HEK293 (cell line): ENCODE measurements around the gene FOXO6.
"Not testable (repeated sequence)": the region's sequence is repeated elsewhere in the genome, so short reads cannot be mapped to it uniquely, and the experiment has no call there.

Experiments
- CTCF ChIA-PET: fragments of 350-600 bp; formaldehyde crosslinking; extraction: SDS; loops from one replicate; lab custom pipeline; 2021; ENCODE audit warnings: antibody characterized with exemption; lab: Yijun Ruan, JAX
- POLR2A ChIA-PET: fragments of 300-600 bp; formaldehyde crosslinking; extraction: SDS; loops from one replicate; lab custom pipeline; 2020; ENCODE audit warnings: antibody characterized with exemption, inconsistent platforms; lab: Yijun Ruan, JAX
- H3K27ac ChIP-seq: fragments of 200-500 bp; sonication (Bioruptor generic); 2 replicates; pipeline ENCODE4 v1.5.1; 2014; ENCODE audit warnings: low read depth, low read length, control low read depth, inconsistent platforms; ENCODE audit errors: extremely low read depth
- H3K36me3 ChIP-seq, 2 experiments: fragments of 200-500 bp in 1 of 2; sonication (Bioruptor generic) in 1 of 2; 1 replicate in 1 of 2; 2 replicates in 1 of 2; pipeline ENCODE4 v1.5.1; 2014 to 2017; ENCODE audit warnings: inconsistent platforms in 2 of 2, low read length in 2 of 2; ENCODE audit not compliant: control insufficient read depth in 2 of 2, insufficient read depth in 1 of 2
- H3K4me1 ChIP-seq: fragments of 200-500 bp; sonication (Bioruptor generic); 2 replicates; pipeline ENCODE4 v1.5.1; 2014; ENCODE audit warnings: mild to moderate bottlenecking, low read length, inconsistent platforms; ENCODE audit not compliant: control insufficient read depth, insufficient read depth
- H3K4me3 ChIP-seq: 2 replicates; pipeline ENCODE4 v1.5.1; 2011; ENCODE audit warnings: low read depth, mild to moderate bottlenecking, control low read depth, low read length, moderate library complexity
- H3K9me3 ChIP-seq: fragments of 200-500 bp; sonication (Bioruptor generic); 2 replicates; pipeline ENCODE4 v1.5.1; 2014; ENCODE audit warnings: low read depth, low read length, inconsistent platforms; ENCODE audit not compliant: control insufficient read depth, insufficient read depth
- EGR2 ChIP-seq: fragments of 450-650 bp; formaldehyde crosslinking; IDR thresholded peaks from 2 replicates; pipeline ENCODE4 v1.5.1; 2016; ENCODE audit warnings: low read depth, missing biosample characterization, missing genetic modification characterization
- MZF1 ChIP-seq: fragments of 450-650 bp; formaldehyde crosslinking; IDR thresholded peaks from 2 replicates; pipeline ENCODE4 v1.5.1; 2017; ENCODE audit warnings: missing biosample characterization, missing genetic modification characterization, borderline replicate concordance
- PATZ1 ChIP-seq: fragments of 450-650 bp; formaldehyde crosslinking; IDR thresholded peaks from 2 replicates; pipeline ENCODE4 v1.5.1; 2016; ENCODE audit warnings: missing biosample characterization, missing genetic modification characterization
- SETDB1 ChIP-seq: IDR thresholded peaks from one replicate; pipeline ENCODE4 v1.6.1; 2017; ENCODE audit warnings: mild to moderate bottlenecking, low read length, moderate library complexity, mixed read lengths; ENCODE audit not compliant: insufficient read length
- ZBTB21 ChIP-seq: fragments of 450-650 bp; formaldehyde crosslinking; IDR thresholded peaks from 2 replicates; pipeline ENCODE4 v1.5.1; 2017; ENCODE audit warnings: missing biosample characterization, missing genetic modification characterization
- ZBTB49 ChIP-seq: fragments of 450-650 bp; formaldehyde crosslinking; IDR thresholded peaks from 2 replicates; pipeline ENCODE4 v1.5.1; 2016; ENCODE audit warnings: missing biosample characterization, missing genetic modification characterization, low read depth
- ZFHX2 ChIP-seq: fragments of 450-650 bp; formaldehyde crosslinking; conservative IDR thresholded peaks from 2 replicates; pipeline ENCODE4 v1.5.1; 2016; ENCODE audit warnings: missing biosample characterization, missing genetic modification characterization
- ZFP3 ChIP-seq: fragments of 450-650 bp; formaldehyde crosslinking; IDR thresholded peaks from 2 replicates; pipeline ENCODE4 v1.5.1; 2016; ENCODE audit warnings: low read depth, missing biosample characterization, missing genetic modification characterization
- ZNF335 ChIP-seq: fragments of 450-650 bp; formaldehyde crosslinking; conservative IDR thresholded peaks from 2 replicates; pipeline ENCODE4 v1.5.1; 2016; ENCODE audit warnings: missing biosample characterization, missing genetic modification characterization
- ZNF354C ChIP-seq: fragments of 450-650 bp; formaldehyde crosslinking; IDR thresholded peaks from 2 replicates; pipeline ENCODE4 v1.5.1; 2016; ENCODE audit warnings: missing biosample characterization, missing genetic modification characterization, low read depth, borderline replicate concordance
- ZNF391 ChIP-seq: fragments of 450-650 bp; formaldehyde crosslinking; IDR thresholded peaks from 2 replicates; pipeline ENCODE4 v1.5.1; 2016; ENCODE audit warnings: low read depth, missing biosample characterization, missing genetic modification characterization, borderline replicate concordance
- ZNF398 ChIP-seq: fragments of 450-650 bp; formaldehyde crosslinking; IDR thresholded peaks from 2 replicates; pipeline ENCODE4 v1.5.1; 2017; ENCODE audit warnings: missing biosample characterization, missing genetic modification characterization
- ZNF518A ChIP-seq: fragments of 450-650 bp; formaldehyde crosslinking; conservative IDR thresholded peaks from 2 replicates; pipeline ENCODE4 v1.5.1; 2016; ENCODE audit warnings: low read depth, missing biosample characterization, missing genetic modification characterization
- ZNF530 ChIP-seq: fragments of 450-650 bp; formaldehyde crosslinking; IDR thresholded peaks from 2 replicates; pipeline ENCODE4 v1.5.1; 2016; ENCODE audit warnings: low read depth, missing biosample characterization, missing genetic modification characterization
- ZNF548 ChIP-seq: fragments of 450-650 bp; formaldehyde crosslinking; IDR thresholded peaks from 2 replicates; pipeline ENCODE4 v1.5.1; 2016; ENCODE audit warnings: missing biosample characterization, missing genetic modification characterization
- ZNF629 ChIP-seq: fragments of 450-650 bp; formaldehyde crosslinking; IDR thresholded peaks from 2 replicates; pipeline ENCODE4 v1.5.1; 2017; ENCODE audit warnings: missing biosample characterization, missing genetic modification characterization
- ZNF660 ChIP-seq: fragments of 450-650 bp; IDR thresholded peaks from 2 replicates; pipeline ENCODE4 v1.5.1; 2018; ENCODE audit warnings: missing biosample characterization, mild to moderate bottlenecking, missing genetic modification characterization
- ZNF830 ChIP-seq: fragments of 450-650 bp; IDR thresholded peaks from 2 replicates; pipeline ENCODE4 v1.5.0; 2018; ENCODE audit warnings: missing biosample characterization, missing genetic modification characterization, low read depth, mild to moderate bottlenecking, moderate library complexity

The FOXO6 gene

GRCh38 chr1:41332161-41332560, 29.1 kb upstream of the FOXO6 start:
- CTCF ChIA-PET = interaction anchor here (0.5 to 3.7 kb wide), 9 partner anchors 9 to 1603 kb away, joined by 3 to 15 read pairs (median 5); no protein-coding TSS in a partner anchor
- H3K4me1 ChIP-seq, H3K4me3 ChIP-seq, H3K27ac ChIP-seq, H3K9me3 ChIP-seq, H3K36me3 ChIP-seq: not testable (repeated sequence)
- POLR2A ChIA-PET = interaction anchor here (0.7 kb wide), 1 partner anchor 95 kb away, joined by 3 read pairs; no protein-coding TSS in a partner anchor
- peak; percentile 82; the same call in 1 of the 2 replicates for TF ChIP-seq ZNF548 (tag by site-specific recombination)

- no peak for TF ChIP-seq ZNF391 (tag by site-specific recombination)
- no peak for TF ChIP-seq ZBTB49
- TF ChIP-seq PATZ1 (tag by site-specific recombination) = 0 out of 2 replicates have a peak, but pooled peaks have one; percentile 23
- TF ChIP-seq ZBTB21 = peak; percentile 56
- no peak for TF ChIP-seq ZNF530
- TF ChIP-seq ZNF629 (tag by site-specific recombination) = peak; percentile 18; the same call in 1 of the 2 replicates
- TF ChIP-seq EGR2 = peak; percentile 72
- TF ChIP-seq SETDB1 = peak; percentile 25
- TF ChIP-seq ZNF335 (tag by site-specific recombination) = 0 out of 2 replicates have a peak, but pooled peaks have one; percentile 13
- TF ChIP-seq ZNF398 (tag by site-specific recombination) = peak; percentile 53
- TF ChIP-seq MZF1 (tag by site-specific recombination) = no peak
- TF ChIP-seq ZNF660 = 0 out of 2 replicates have a peak, but pooled peaks have one; percentile 30
- 0 out of 2 replicates have a peak, but pooled peaks have one; percentile 28 for TF ChIP-seq ZFHX2 (tag by site-specific recombination)
- TF ChIP-seq ZNF830 (tag by site-specific recombination) = no peak
- peak; percentile 60; the same call in 1 of the 2 replicates for TF ChIP-seq ZFP3 (tag by site-specific recombination)
- no peak for TF ChIP-seq ZNF354C
- peak; percentile 30; the same call in 1 of the 2 replicates for TF ChIP-seq ZNF518A
- TF ChIP-seq, all 188 proteins: peak for 11
- no peaks in the 10 kb centered on the region for H3K9me3 ChIP-seq
- ChIA-PET CTCF (interaction anchor here (1.3 to 3.7 kb wide), 5 partner anchors 9 to 27 kb away, joined by 3 to 15 read pairs (median 7); partner anchors contain the start of gene FOXO6), POLR2A (no interaction called here)
- no peaks in the 10 kb centered on the region for H3K36me3 ChIP-seq
- no peaks in the 10 kb centered on the region for H3K4me1 ChIP-seq
- no peak overlapping the region for H3K4me3 ChIP-seq
- H3K27ac ChIP-seq = no peak overlapping the region
Measured at GRCh38 chr1:41333146-41333784, 28.0 kb upstream of the FOXO6 start.
